HPDE6-E6E7 (cell line): ENCODE results near the gene ZSCAN25.
"Not testable (repeated sequence)": the region's sequence is repeated elsewhere in the genome, so short reads cannot be mapped to it uniquely, and the experiment has no call there.

Source experiments
- DNase-seq: peaks from one replicate; pipeline ENCODE4 v3.0.0; 2011; ENCODE audit warnings: missing footprints; ENCODE audit errors: extremely low spot score

ZSCAN25 gene

DNA sequence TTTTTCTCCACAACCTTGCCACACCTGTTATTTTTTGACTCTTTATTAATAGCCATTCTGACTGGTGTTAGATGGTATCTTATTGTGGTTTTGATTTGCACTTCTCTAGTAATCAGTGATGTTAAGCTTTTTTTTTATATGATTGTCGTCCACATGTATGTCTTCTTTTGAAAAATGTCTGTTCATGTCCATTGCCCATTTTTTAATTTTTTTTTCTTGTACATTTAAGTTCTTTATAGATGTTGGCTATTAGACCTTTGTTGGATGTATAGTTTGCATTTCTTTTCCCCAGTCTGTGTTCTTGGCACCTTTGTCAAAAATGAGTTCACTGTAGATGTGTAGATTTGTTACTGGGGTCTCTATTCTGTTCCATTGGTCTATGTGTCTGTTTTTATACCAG lies 28.8 kb downstream of the ZSCAN25 start:
- DNase-seq, result no peak

DNA sequence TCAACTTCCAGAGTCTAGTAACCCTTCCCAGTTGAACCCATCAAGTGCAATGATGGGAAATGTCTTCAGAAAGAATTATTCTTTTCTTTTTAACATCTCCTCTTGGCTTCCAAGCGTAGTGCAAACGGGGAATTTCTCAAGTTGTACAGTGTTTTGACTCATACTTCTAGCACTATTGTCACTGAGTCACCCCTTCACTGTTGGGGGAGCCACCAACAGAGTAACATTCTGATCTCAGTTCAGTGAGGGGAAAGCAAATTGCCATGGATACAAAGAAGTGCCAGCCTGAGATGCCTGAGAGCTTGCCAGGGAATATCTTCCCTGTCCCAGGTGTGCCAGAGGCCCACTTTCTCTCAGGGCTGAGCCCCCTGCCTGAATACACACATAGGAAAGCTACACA lies 32.1 kb downstream of the ZSCAN25 start:
- no peak for DNase-seq

DNA sequence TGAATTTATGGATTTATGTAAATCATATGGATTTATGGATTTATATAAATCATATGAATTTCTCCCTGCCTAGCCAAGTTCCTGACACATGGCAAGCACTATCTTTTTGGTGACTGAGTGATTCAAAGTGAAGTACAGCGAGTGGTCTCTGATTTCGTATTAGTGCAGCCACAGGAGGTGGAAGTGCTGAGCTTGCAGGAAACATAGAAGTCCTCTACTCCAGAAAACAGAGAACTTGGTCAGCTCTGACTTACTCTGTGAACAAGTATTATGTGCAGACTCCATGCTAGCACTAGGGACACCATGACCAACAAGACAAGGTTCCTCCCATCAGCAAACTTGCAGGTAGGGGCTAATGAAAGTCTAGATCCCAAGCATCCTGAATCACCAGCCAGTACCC lies 34.5 kb downstream of the ZSCAN25 start:
- DNase-seq, result no peak

DNA sequence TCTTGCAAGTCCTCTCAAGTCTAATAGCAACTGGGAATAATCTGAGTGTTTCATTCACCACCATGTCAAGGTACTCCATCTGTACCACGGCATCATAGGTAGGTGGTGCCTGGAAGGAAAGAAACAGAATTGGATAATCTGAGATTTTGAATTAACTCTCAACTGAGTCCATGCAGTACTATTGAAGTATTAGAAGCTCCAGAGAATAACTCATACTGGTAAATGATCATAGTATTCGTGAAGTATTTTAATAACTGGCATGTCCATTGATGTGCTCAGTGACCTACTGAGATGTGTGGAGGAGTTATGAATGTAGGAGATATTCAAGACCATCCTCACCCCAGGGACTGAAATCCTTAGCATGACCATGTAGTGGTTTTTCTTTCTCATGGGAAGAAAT lies 35.9 kb downstream of the ZSCAN25 start:
- no peak for DNase-seq

DNA sequence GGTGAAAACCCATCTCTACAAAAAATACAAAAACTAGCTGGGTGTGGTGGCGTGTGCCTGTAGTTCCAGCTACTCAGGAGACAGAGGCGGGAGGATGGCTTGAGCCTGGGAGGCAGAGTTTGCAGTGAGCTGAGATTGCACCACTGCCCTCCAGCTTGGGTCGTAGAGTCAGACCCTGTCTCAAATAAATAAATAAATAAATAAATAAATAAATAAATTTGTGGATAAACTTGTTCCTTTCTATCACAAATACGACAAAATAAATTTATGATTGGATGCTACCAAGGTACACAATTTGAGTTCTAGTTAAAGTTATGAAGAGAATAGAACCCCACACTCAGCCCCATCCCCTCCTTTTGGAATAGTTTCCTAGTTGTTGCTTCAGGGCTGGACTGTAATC lies 36.5 kb downstream of the ZSCAN25 start:
- DNase-seq, result not testable (repeated sequence)

DNA sequence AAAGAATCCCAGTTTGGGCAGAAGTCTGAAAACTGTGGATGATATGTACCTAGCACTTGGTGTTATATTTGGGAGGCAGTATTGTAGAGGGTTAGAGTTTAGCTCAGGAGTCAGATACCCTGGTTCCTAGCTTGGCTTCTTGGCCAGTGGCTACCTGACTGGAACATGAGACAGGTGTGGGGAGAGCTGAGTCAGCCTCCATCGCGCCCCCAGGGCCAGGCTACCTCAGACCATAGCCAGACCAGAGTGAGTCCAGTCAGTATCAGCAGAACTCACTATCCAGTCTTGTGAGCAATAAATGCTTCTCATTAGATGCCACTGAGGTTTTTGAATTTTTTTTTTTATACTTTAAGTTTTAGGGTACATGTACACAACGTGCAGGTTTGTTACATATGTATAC lies 37.0 kb downstream of the ZSCAN25 start:
- no peak for DNase-seq

DNA sequence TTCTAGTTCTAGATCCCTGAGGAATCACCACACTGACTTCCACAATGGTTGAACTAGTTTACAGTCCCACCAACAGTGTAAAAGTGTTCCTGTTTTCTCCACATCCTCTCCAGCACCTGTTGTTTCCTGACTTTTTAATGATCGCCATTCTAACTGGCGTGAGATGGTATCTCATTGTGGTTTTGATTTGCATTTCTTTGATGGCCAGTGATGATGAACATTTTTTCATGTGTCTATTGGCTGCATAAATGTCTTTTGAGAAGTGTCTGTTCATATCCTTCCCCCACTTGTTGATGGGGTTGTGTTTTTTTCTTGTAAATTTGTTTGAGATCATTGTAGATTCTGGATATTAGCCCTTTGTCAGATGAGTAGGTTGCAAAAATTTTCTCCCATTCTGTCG lies 37.9 kb downstream of the ZSCAN25 start:
- not testable (repeated sequence) for DNase-seq

DNA sequence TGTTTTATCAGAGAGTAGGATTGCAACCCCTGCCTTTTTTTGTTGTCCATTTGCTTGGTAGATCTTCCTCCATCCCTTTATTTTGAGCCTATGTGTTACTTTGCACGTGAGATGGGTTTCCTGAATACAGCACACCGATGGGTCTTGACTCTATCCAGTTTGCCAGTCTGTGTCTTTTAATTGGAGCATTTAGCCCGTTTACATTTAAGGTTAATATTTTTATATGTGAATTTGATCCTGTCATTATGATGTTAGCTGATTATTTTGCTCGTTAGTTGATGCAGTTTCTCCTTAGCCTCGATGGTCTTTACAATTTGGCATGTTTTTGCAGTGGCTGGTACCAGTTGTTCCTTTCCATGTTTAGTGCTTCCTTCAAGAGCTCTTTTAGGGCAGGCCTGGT lies 41.1 kb downstream of the ZSCAN25 start:
- DNase-seq, result not testable (repeated sequence)

DNA sequence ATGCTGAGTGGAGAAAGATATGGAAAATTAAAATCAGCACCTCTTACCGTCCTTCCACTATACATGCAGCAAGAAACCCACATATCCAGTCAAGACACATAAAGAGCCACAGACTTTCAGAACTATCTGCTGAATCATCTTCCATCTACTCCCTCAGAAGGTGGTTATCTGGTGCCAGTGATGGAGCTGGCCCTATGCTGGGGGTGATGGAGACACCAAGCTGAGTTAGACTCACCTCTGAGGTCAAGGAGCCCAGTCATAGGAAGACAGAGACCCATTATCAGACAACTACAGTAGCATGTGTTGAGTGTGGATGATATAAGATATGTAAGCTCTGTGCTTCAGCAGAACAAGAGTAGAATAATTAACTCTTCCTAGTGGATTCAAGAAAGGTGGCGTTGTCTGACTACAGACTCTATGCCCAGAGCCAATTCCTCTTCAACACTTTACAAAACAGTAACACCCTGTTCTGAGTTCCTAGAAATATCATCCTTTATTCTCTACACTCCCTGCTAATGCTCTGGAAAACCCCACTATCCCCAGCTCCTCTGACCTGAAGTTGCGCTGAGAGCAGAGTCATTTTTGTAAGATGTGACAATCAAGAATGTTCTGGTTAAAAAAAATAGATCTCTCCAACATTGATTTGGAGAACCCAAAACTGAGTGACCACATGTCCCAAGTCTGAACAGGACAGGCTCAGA lies 48.7 kb downstream of the ZSCAN25 start:
- DNase-seq, result no peak

DNA sequence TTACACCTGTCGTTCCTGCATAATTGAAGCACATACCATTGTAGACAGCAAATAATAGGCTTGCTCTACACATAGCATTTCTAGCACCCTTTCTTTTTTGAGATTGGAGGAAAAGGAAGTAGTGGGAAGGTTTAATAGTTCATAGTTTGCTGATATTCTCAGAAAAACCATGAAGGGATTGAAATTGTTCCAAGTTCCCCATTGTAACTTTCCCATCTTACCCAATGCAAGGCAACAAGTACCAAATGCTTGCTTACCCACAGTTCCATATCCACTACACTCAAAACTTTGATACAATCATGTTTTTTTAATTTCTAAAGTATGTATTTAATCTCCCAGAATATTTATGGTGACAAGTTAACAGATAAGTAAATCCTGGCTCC lies 49.3 kb downstream of the ZSCAN25 start:
- no peak for DNase-seq

DNA sequence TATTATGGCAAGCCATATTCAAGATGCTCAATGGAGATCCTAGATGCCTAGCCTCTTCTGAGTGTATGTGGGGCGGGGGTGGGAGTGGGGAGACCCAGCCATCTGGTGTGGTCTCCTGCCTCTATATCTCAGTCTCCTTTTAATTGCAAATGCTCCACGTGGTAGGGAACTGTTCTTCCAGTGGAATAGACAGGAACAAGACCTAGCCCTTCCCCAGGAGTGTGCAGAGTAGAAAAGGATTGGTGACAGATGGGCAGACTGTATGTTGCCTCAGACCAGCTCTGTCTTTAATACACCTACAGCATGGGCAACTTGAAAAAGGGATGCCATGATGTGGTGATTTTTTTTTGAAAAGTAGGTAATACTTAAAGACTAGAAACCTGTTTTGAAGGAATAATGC lies 50.4 kb downstream of the ZSCAN25 start:
- DNase-seq, result no peak

DNA sequence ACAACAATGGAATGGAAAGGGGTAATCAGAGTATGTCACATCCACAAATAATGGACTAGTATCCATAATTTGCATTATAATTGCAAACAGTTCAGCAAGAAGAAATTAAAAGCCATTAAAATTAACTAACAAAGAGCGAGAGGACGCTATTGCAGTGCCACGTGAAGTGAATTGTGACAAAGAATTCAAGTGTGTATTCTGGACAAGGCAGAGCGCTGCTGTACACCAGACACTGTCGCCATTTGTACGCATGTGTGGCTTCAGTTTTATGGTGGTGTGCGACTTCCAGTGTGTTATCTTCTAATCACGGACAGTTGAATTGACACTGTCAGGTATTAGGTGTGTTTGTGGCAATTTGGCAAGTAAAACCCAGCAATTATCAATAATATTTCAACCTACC lies 51.8 kb downstream of the ZSCAN25 start:
- DNase-seq, result no peak

DNA sequence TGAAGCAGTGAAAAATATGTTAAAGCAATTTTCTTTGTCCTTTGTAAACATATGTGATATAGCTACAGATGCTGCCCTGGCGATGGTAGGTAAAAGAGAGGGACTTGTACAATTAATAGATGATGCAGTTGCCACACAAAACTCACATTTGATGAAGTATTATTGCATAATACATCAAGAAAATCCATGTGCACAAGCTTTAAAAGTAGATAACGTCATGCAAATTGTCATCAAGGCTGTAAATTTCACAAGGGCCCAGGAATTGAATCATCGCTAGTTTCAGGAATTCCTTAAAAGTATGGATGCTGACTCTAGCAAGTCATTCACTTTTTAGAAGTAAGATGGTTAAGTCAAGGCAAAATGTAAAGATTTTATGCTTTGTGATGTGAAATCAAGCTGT lies 53.0 kb downstream of the ZSCAN25 start:
- DNase-seq, result no peak

DNA sequence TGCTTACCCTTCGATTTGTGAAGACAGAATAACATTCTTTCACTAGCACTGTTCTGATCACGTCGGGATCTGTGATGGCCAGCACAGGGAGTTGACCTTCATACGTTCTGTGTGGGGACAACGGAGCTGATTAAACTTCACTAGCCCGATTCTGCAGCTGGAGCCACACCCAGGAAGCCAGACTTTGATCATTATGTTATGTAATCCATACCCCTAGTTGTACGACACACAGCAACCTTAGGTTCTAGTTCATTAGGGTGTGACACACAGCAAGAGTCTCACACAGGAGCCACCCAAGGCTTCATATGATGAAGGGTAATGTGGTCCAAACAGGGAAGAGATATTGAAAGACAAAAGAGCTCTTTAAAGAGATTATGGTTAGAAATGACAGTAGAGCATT lies 55.8 kb downstream of the ZSCAN25 start:
- no peak for DNase-seq

DNA sequence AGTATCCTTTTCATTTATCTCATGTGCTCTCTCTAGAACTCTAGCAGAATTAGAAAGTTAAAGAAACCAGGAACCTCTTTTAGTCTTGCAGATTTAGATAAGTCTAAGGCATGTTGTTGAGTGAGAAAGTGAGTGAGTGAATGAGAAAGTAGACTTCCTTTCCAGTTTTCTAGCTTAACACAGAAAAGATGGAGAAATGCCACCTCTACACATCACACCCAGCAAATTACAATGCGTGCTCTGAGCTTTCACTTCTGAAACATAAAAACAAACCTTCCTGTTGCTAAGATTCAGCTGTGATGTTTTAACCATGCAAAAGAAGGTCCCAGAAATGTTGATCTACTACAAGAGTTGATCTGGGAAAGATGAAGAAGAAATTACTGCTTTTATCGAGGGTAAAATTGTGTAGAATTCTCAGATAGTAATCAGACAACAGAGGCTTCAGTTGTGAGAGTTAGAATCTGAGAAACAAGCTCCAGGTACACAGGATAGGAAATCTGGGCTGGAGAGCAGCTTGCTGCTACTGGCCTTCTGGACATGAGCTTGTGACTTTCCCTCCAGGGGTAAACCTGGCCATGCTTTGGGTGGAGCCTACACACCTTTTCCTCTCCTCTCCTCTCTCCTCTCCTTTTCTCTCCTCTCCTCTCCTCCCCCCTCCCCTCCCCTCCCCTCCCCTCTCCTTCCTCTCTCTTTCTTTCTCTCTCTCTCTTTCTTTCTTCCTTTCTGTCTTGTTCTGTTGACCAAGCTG lies 58.4 kb downstream of the ZSCAN25 start:
- DNase-seq, result no peak

DNA sequence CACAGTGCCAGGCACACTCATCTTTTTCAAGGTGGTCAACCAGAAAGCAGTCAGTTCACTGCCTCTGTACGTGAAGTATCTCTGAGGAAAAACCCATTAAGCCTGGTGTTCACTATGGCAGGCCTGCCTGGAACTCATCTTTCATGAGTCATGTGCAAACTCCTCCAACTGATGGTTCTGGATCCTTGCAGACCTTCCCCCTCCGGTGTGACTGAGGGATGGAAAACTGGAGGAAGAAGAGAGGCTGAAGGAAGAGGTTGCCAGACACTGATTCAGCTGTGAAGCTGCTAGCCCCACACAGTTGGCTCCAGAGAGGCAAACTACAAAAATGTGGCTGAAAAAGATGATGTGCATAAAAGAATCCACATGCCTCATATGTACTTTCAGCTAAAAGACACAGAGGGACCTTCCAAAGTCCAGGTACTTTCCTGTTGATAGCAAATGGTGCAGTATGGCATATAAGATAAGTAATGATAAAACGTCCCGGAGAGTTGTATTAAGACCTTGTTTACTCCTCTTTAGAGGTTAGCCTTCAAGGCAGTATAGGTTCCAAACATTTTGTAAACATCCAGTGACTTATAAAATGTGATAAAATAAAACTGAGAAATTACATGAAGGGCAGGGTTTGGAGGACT lies 60.4 kb downstream of the ZSCAN25 start:
- no peak for DNase-seq

DNA sequence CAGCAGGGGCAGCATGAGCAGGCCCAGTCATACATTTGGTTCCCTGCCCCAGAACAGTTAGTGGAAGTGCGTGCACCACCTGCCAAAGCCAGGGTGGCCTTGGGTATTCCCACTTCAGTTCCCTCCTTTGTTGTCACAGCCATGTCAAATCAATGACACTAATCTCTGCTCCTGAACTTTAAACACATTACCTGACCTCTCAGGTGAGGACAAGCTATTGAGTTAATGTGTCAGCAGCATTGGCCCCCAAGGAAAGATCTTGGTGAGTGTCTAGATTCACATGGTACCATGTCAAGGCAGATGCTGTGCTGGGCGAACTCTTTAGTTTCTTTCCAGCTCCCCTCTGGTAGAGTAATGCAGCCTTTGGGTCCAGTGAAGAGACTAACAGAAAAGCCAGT lies 60.9 kb downstream of the ZSCAN25 start:
- DNase-seq, result no peak

DNA sequence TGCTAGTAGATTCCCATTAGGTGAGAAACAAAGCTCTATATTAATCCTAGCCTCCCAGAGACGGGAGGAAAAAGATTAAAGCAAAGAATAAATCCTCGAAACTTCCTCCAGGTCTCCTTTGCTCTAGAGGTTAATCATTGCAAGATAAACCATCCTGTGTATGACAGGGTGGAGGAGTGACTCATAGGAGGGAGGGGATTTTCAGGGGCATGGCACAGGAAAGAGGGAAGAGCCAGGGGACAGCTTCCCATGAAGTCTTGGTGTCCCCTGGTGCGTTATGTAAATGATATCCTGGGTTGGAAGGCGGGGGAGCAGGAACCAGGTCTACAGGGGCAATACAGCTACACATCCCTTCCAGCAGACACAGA lies 62.3 kb downstream of the ZSCAN25 start:
- peak; percentile 66 for DNase-seq

DNA sequence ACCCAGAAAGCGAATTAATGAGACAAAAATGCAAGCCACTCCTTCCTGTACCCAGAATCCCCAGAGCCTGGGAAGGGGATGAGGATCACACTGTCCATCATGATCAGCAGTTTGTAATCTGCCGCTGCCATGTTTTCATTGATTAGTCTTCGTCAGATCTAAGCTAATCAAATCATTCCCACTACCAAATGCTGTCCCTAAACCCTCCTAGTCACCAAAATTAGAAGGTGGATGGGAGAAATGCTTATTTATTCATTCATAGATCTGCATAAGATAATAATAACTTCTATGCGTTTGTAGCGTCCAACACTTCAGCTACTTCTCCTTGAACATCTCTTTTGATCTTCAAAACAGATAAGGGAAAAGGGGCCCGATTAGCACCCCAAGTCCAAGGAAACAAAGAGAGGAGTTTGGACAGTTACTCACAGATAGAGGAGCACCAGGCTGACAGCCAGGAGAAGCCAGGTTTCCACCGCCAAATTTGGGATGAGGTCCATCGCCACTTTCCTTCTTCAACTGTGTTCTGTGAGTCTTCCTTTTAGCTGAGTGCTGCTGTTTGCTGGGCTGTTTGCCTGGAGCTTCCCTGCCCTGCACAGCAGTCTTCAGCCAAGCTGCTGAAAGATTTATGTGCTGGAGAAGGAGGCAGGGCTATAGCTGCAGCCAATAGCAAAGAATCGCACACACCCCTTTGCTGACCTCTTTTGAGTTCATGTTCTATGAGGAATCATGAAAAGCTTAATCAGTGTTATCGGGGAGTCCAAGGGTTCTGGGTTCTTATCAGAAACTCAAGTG lies 62.9 kb downstream of the ZSCAN25 start, which contains the start of gene CYP3A5:
Gene CYP3A5, minus strand, starts transcription at position 597 of the 792 bp plus-strand sequence. Its CDS starts 100 bp downstream, at position 497.
- DNase-seq, result no peak
